Activated CD4-positive, alpha-beta T cell treated with anti-CD3 and anti-CD28 coated beads, Interleukin-2, amount 50 U/mL, for 4 hours (primary cell): Measurements from ENCODE around the gene KRCC1.
"Not testable (repeated sequence)": the region's sequence is repeated elsewhere in the genome, so short reads cannot be mapped to it uniquely, and the experiment has no call there.

ENCODE experiments used
- DNase-seq, 2 experiments: peaks; one replicate each; pipeline ENCODE4 v3.0.0-alpha.2; 2020

KRCC1 gene

DNA sequence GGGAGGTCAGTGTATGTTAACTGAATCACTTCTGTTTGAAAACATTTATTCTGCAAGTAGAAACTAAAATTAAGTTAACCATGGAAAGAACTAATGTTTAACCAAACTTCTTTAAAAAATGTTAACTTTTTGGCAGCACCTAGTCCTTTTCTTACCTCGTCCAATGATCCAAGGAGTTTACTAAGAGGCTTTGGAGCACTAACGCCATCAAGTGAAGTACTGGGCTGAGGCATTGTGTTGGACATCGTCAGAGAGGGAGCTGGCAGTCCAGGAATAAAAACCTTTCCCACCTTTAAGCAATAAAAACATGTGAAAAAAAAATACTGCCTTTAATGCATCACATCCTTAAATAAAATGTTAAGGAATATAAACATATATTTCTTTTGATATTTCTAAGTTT lies 63.0 kb downstream of the KRCC1 start:
- not testable (repeated sequence) for DNase-seq

DNA sequence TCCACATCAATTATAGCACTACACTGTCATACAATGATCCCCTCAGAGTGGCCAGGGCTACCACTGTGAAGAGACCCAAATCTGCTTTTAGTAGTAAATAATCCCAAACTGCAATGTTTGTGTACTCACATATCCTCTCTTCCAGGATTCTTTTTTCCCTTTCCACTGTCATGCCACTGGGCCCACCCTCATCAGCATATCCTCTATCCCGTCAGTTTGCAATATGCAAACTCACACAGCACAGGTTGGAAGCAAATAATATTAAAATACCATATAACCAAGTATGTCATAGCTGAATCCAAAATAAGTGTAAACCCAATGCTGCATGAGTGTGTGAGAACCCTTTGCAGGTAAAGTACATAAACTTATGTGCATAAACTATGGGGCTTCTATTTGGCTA lies 68.1 kb downstream of the KRCC1 start:
- not testable (repeated sequence) for DNase-seq

DNA sequence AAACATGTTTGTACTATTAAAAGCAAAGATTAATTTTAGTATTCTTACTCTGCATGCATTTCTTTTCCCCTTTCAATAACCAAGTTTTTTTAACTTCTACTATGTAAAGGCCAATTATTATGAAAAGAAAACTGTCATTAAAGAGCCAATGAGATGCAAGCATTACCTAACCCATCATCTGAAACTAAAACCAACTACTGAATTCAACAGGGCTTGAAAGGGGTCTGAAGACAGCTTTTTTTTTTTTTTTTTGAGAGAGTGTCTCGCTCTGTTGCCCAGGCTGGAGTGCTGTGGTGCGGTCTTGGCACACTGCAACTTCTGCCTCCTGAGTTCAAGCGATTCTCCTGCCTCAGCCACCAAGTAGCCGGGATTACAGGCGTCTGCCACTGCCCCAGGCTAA lies 69.7 kb downstream of the KRCC1 start:
- DNase-seq, result not testable (repeated sequence)

DNA sequence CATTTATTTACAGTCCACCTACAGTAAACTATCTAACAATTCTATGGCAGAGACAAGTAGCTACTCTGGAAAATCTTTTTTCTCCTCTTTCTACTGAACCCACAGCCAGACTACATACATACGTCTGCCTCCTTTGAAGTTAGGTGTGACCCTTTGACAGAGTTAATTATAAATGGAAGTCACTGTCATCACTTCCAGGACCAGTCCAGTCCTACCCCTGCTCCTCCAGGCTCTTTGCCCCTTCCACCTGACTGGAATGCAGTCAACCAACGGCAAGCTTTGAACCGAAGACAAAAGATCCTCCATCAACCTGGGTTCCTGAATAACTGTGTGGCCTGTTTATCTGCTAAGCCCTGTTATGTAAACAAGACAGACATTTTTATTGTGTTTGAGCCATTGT lies 74.4 kb downstream of the KRCC1 start:
- not testable (repeated sequence) for DNase-seq
